IPS-NIHi11 (cell line): ENCODE results near the gene RGS12.

Experiments
- DNase-seq: peaks from one replicate; pipeline ENCODE4 v3.0.0; 2012; ENCODE audit warnings: mixed read lengths, low spot score

RGS12 gene

GRCh38 chr4:3311489-3312171, 18.8 kb downstream of the RGS12 start:
- DNase-seq = no peak

GRCh38 chr4:3312362-3312761, 19.5 kb downstream of the RGS12 start:
- no peak for DNase-seq

GRCh38 chr4:3313139-3313538, 20.3 kb downstream of the RGS12 start:
- DNase-seq = no peak

GRCh38 chr4:3313556-3314228, 20.9 kb downstream of the RGS12 start:
- DNase-seq = no peak

DNA sequence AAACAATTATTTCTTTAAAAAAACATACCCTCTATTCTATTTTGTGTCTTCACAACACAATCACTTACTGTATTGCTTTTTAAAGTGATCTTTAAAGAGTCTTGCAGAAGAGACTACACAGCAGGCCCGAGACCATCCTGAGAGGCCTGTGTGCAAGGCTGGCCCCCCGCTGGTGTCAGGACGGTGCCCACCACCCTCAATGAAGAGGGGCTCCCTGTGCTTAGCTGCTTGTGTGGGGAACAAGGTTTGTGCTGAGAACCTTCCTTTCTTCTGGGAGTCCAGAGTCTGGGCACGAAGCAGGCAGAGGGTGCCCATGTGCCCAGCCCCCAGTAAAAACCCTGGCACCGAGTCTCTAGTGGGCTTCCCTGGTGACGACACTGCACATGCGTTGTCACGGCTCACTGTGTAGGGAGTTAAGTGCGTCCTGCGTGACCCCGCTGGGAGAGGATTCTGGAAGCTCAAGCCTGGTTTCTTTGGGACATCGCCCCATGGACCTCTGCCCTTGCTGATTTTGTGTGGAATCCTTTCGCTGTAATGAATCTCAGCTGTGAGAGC, 22.0 kb downstream of the RGS12 start:
- DNase-seq = no peak

DNA sequence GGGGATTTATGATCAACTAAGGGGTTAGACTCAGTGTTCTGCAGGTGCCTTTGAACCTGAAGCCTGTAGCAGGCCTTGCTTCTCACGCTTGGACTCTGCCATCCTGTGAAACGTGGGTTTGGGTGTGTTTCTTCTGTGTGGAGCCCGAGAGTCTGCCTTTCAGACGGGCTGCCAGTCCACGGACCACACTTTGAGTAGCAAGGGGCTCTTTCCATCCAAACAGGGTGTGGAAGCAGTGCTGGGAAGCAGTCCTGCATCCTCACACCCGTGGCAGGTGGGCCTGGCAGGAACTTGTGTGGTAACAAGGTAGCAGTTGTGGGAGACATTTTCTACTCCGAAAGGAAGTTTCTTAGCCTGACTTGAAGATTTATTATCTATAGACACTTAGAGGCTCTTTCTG, 22.7 kb downstream of the RGS12 start:
- DNase-seq = no peak

- DNase-seq = no peak
These were observed 23.3 kb downstream of the RGS12 start for GRCh38 chr4:3316146-3316545.

DNA sequence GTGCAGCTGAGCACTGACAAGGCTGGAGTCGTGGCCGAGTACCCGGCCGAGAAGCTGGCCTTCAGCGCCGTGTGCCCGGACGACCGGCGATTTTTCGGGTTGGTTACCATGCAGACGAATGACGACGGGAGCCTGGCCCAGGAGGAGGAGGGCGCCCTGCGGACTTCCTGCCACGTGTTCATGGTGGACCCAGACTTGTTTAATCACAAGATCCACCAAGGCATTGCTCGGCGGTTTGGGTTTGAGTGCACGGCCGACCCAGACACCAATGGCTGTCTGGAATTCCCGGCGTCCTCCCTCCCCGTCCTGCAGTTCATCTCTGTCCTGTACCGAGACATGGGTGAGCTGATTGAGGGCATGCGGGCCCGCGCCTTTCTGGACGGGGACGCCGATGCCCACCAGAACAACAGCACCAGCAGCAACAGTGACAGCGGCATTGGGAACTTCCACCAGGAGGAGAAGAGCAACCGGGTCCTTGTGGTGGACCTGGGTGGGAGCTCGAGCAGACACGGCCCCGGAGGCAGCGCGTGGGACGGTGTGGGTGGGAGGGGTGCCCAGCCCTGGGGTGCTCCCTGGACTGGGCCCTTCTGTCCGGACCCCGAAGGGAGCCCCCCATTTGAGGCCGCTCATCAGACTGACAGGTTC, 24.3 kb downstream of the RGS12 start:
- DNase-seq = no peak

DNA sequence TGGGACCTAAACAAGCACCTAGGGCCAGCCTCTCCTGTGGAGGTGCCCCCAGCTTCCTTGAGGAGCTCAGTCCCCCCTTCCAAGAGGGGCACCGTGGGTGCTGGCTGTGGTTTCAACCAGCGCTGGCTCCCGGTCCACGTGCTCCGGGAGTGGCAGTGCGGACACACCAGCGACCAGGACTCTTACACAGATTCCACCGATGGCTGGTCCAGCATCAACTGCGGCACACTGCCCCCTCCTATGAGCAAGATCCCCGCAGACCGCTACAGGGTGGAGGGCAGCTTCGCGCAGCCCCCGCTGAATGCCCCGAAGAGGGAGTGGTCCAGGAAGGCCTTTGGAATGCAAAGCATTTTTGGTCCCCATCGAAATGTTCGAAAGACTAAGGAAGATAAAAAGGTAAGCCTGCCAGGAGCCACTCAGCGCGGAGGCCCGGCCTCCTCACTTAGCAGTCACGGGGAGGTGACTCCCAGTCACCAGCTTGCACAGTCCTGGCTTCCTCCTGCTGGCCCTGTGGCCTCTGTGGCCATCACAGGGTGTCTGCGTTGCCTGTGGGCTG, 24.9 kb downstream of the RGS12 start:
- no peak for DNase-seq

DNA sequence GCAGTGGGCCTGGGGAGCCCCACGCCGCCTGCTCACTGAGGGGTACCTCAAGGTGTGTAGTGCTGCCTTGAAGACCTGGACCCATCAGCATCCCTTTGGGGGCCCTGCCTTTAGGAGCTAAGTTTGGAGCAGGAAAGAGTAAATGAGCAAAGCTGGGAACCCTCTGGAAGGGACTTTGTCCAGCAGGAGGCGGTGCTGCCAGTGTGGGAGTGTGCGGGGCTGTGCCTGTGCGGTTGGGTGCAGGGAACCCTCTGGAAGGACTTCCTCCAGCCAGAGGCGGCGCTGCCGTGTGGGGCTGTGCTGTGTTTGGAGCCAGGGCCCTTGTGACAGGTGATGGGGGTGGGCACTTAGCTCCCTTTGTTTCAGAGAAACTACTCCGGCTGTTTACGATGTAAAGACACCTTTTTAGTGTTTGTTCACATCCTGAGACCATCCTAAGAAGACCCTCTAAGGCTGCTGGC, 25.8 kb downstream of the RGS12 start:
- DNase-seq = peak; percentile 81

DNA sequence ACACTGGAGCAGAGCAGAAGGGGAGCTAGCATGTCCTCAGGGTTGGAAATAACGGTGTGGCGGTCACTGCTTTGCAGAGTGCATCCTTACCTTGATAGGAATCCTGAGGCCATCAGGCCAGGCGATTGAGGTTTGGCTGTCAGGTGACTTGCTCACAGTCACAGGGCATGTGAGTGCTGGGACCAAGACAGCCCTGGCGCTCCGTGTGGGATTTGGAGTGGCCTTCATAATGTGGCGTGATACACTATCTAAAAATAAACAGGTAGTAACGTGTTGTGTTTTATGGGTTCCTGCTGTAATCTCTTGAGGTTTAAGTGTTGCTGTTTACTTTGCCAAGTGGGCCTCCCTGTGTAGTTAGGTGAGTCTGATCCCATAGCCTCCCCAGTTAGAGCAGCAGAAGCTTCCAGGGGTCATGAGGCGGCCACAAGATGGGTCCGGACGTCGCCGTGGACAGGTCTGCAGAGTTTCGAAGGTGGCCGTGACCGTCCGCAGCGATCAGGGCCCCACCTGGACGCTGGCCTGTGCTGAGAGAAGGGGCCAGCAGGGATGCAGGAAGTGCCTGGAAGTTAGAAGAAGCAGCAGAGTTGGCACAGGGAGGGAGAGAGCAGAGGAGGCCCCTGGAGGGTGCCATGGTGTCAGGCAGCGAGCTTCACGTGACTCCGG, 27.7 kb downstream of the RGS12 start:
- DNase-seq = no peak

GRCh38 chr4:3321295-3321889, 28.6 kb downstream of the RGS12 start:
- DNase-seq = no peak

DNA sequence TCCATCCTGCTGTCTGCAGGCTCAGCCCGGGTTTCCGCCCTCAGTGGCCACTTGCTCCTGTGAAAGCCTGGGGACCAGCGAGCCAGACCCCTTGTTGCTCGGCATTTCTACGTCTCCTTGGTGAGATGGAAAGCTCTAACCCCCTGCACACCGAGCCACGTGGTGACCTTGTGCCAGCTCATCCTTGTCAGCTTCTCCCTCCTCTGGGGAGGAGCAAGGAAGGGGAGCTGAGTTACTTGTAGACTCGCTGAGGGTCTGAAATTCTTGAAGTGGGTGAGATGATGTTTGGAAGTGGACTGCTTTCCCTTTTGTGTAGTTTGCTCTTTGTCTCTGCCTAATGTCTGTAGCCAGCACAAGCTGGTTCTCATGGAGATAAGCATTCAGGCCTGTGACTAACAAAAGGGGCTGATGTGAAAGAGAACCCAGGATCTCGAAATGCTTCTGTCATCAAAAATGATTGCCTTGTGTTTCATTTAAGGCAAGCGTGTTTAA, 29.3 kb downstream of the RGS12 start:
- peak; percentile 44 for DNase-seq

GRCh38 chr4:3323071-3323481, 30.3 kb downstream of the RGS12 start:
- no peak for DNase-seq

DNA sequence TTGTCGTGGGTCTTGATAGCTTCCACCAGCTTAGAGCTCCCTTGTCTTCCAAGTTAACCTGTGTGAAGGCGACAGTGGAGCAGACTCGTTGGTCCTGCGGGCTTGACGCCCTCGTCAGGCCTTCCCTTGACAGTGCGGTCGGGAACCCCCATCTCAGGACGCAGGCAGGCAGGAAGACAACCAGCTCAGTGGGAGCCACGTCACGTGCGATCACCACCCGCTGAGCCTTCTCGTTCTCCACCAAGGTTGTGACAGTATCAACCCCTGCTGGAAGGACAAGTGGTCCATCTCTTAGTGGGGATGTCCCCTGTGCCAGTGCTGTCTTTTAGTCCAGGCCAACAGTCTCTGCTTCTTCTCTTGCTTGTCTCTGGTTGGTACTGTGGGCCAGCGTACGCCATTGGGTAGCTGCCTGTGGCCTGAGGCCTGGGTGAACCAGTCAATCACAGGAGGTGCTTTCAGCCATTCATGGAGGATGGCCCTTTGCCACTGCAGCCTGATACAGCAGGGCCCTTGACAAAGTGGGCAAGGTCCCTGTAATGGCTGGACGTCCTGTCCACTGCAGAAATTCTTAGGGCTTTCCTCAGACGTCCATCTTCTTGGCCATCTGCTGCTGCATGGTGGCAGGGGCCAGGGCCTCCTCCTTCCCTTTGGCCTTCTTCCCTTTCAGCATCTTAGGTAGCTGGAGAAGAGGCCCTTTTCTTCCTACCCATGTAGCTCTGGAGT, 31.4 kb downstream of the RGS12 start:
- DNase-seq = peak; percentile 61

GRCh38 chr4:3328814-3329663, 36.2 kb downstream of the RGS12 start:
- DNase-seq = no peak

DNA sequence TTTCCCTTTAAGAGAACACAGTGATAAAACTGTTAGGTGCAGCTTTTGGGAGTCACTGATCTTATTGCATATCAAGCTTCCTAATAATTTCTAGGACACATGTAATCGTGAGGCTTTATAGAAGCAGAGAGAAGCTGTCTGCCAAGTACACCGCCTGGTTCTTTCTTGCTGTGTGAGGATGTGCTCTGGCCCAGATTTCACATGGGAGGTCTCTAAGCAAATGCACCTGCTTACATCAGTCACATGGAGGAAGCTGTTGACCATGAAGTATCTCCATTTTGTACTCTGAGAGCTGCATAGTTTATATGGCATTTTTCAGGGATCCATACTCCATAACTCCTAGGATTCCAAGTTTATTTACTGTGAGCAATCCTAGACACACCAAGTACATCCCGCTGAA, 37.1 kb downstream of the RGS12 start:
- no peak for DNase-seq

GRCh38 chr4:3330707-3331106, 37.9 kb downstream of the RGS12 start:
- DNase-seq = no peak

- DNase-seq = no peak
These were observed 38.9 kb downstream of the RGS12 start for GRCh38 chr4:3331511-3332394.
